Liver (tissue), 2 donors: ENCODE data around the gene ERCC4.

Source experiments
- RXRA ChIP-seq, 2 donors: IDR thresholded peaks; 2 replicates each; pipeline ENCODE4 v1.6.1; 2017 to 2018; ENCODE audit warnings: antibody characterized with exemption in 2 of 2, mild to moderate bottlenecking in 1 of 2
- TF ChIP-seq, protein P1 (sequence below): IDR thresholded peaks from 2 replicates; pipeline ENCODE4 v1.6.1; 2016; ENCODE audit warnings: antibody characterized with exemption, mild to moderate bottlenecking
- donor health status: healthy.

GRCh38 chr16:13958474-13958873 is 38.5 kb downstream of the ERCC4 start:
- no peak for TF ChIP-seq RXRA (IDR thresholded peaks at IDR 0.05)
- TF ChIP-seq, protein P1, sequence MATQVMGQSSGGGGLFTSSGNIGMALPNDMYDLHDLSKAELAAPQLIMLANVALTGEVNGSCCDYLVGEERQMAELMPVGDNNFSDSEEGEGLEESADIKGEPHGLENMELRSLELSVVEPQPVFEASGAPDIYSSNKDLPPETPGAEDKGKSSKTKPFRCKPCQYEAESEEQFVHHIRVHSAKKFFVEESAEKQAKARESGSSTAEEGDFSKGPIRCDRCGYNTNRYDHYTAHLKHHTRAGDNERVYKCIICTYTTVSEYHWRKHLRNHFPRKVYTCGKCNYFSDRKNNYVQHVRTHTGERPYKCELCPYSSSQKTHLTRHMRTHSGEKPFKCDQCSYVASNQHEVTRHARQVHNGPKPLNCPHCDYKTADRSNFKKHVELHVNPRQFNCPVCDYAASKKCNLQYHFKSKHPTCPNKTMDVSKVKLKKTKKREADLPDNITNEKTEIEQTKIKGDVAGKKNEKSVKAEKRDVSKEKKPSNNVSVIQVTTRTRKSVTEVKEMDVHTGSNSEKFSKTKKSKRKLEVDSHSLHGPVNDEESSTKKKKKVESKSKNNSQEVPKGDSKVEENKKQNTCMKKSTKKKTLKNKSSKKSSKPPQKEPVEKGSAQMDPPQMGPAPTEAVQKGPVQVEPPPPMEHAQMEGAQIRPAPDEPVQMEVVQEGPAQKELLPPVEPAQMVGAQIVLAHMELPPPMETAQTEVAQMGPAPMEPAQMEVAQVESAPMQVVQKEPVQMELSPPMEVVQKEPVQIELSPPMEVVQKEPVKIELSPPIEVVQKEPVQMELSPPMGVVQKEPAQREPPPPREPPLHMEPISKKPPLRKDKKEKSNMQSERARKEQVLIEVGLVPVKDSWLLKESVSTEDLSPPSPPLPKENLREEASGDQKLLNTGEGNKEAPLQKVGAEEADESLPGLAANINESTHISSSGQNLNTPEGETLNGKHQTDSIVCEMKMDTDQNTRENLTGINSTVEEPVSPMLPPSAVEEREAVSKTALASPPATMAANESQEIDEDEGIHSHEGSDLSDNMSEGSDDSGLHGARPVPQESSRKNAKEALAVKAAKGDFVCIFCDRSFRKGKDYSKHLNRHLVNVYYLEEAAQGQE = no peak
